GM23338 (cell line): ENCODE data around the gene CERS2. TPM values are rescaled to one million over a fixed set of nuclear protein-coding genes. Genes with fewer than 3 reads are reported as not detected.

Source experiments
- ATAC-seq: fragments of 200-7000 bp; cut with Tn5 transposase; 3 replicates; pipeline ENCODE4 v1.9.1; 2020
- DNase-seq: peaks from one replicate; pipeline ENCODE4 v3.0.0-alpha.2; 2015; ENCODE audit warnings: low spot score
- H2AFZ ChIP-seq: fragments of 200-600 bp; sonication (generic); 2 replicates; pipeline ENCODE4 v1.8.0; 2016; ENCODE audit warnings: antibody characterized with exemption, mild to moderate bottlenecking, moderate library complexity
- H3F3A ChIP-seq: fragments of 200-600 bp; sonication (generic); replicated peaks from 2 replicates; pipeline ENCODE4 v1.8.0; 2017; ENCODE audit warnings: antibody characterized with exemption, mixed run types, low read depth
- H3K27ac ChIP-seq: fragments of 200-600 bp; sonication (generic); 2 replicates; pipeline ENCODE4 v1.6.1; 2016; ENCODE audit warnings: low read depth
- H3K27me3 ChIP-seq: fragments of 200-600 bp; sonication (generic); 2 replicates; pipeline ENCODE4 v1.8.0; 2016; ENCODE audit warnings: mild to moderate bottlenecking, mixed run types, moderate library complexity; ENCODE audit not compliant: insufficient read depth
- H3K36me3 ChIP-seq: fragments of 200-600 bp; sonication (generic); 2 replicates; pipeline ENCODE4 v1.8.0; 2016; ENCODE audit warnings: mild to moderate bottlenecking; ENCODE audit not compliant: insufficient read depth
- H3K4me1 ChIP-seq: fragments of 200-600 bp; sonication (generic); 2 replicates; pipeline ENCODE4 v1.8.0; 2016; ENCODE audit warnings: mild to moderate bottlenecking, moderate library complexity; ENCODE audit not compliant: insufficient read depth
- H3K4me2 ChIP-seq: fragments of 200-600 bp; sonication (generic); 2 replicates; pipeline ENCODE4 v1.7.1; 2017; ENCODE audit warnings: mixed run types
- H3K4me3 ChIP-seq: fragments of 200-600 bp; sonication (generic); 2 replicates; pipeline ENCODE4 v1.6.1; 2016; ENCODE audit warnings: mixed run types
- H3K79me2 ChIP-seq: fragments of 200-600 bp; sonication (generic); replicated peaks from 2 replicates; pipeline ENCODE4 v1.8.0; 2017; ENCODE audit warnings: mild to moderate bottlenecking; ENCODE audit not compliant: insufficient read depth
- H3K9me2 ChIP-seq: fragments of 200-600 bp; sonication (generic); 2 replicates; pipeline ENCODE4 v1.8.0; 2017; ENCODE audit not compliant: insufficient read depth
- H4K20me1 ChIP-seq: fragments of 200-600 bp; sonication (generic); replicated peaks from 2 replicates; pipeline ENCODE4 v1.8.0; 2017; ENCODE audit warnings: mild to moderate bottlenecking; ENCODE audit not compliant: insufficient read depth
- H3K27ac Mint-ChIP-seq: 2 replicates; pipeline ENCODE4 v1.8.0; 2020; ENCODE audit warnings: inconsistent platforms, mild to moderate bottlenecking, moderate library complexity, mixed read lengths
- H3K27me3 Mint-ChIP-seq: 3 replicates; pipeline ENCODE4 v1.8.0; 2022; ENCODE audit warnings: low read depth, mild to moderate bottlenecking, moderate library complexity, mixed read lengths, inconsistent platforms; ENCODE audit not compliant: insufficient read depth, poor library complexity
- H3K36me3 Mint-ChIP-seq: 3 replicates; pipeline ENCODE4 v1.8.0; 2021; ENCODE audit warnings: low read depth, mild to moderate bottlenecking, inconsistent platforms, moderate library complexity, mixed read lengths
- H3K4me1 Mint-ChIP-seq: 3 replicates; pipeline ENCODE4 v1.8.0; 2020; ENCODE audit warnings: mild to moderate bottlenecking, inconsistent platforms, mixed read lengths
- H3K4me3 Mint-ChIP-seq: 3 replicates; pipeline ENCODE4 v1.8.0; 2021; ENCODE audit warnings: moderate library complexity, mild to moderate bottlenecking, inconsistent platforms, mixed read lengths
- H3K9me3 Mint-ChIP-seq: 3 replicates; pipeline ENCODE4 v1.8.0; 2020; ENCODE audit warnings: moderate library complexity, mild to moderate bottlenecking, inconsistent platforms, mixed read lengths
- CREB1 ChIP-seq: fragments of 250-450 bp; sonication (Bioruptor Pico); IDR thresholded peaks from 2 replicates; pipeline ENCODE4 v1.5.0; 2020; ENCODE audit warnings: low read depth, mild to moderate bottlenecking, moderate library complexity
- CTCF ChIP-seq, 2 experiments: fragments of 200-600 bp in 1 of 2; sonication (generic) in 1 of 2; conservative IDR thresholded peaks; 2 replicates each; pipeline versions ENCODE4 v1.5.1 to v1.6.1; 2016 to 2017; ENCODE audit warnings: antibody characterized with exemption in 2 of 2, low read depth in 2 of 2, mild to moderate bottlenecking in 2 of 2, moderate library complexity in 1 of 2
- EZH2 ChIP-seq: fragments of 200-600 bp; sonication (generic); IDR thresholded peaks from one replicate; pipeline ENCODE4 v1.8.0; 2017; ENCODE audit warnings: antibody characterized with exemption, mild to moderate bottlenecking, low read depth; ENCODE audit not compliant: unreplicated experiment
- EZH2phosphoT487 ChIP-seq: fragments of 200-600 bp; sonication (generic); IDR thresholded peaks from one replicate; pipeline ENCODE4 v1.8.1; 2018; ENCODE audit warnings: antibody characterized with exemption; ENCODE audit not compliant: unreplicated experiment
- NANOG ChIP-seq: IDR thresholded peaks from 2 replicates; pipeline ENCODE4 v1.6.1; 2016; ENCODE audit warnings: antibody characterized with exemption, borderline replicate concordance
- POLR2AphosphoS5 ChIP-seq: IDR thresholded peaks from 2 replicates; pipeline ENCODE4 v1.6.1; 2016; ENCODE audit warnings: antibody characterized with exemption, low read depth
- ZNF114 ChIP-seq: fragments of 250-450 bp; sonication (Bioruptor Pico); IDR thresholded peaks from 2 replicates; pipeline ENCODE4 v1.5.0; 2020; ENCODE audit warnings: mild to moderate bottlenecking, moderate library complexity
- ZNF331 ChIP-seq: fragments of 250-450 bp; sonication (Bioruptor Pico); IDR thresholded peaks from 2 replicates; pipeline ENCODE4 v1.5.0; 2020; ENCODE audit warnings: low read depth, mild to moderate bottlenecking, moderate library complexity
- polyA plus RNA-seq: library from polyadenylated mRNA; unstranded; fragments of >200 nt; fragmentation: Nextera tagmentation; extraction: Ambion mirVana; gene quantifications from 2 replicates; pipeline ENCODE4 v1.2.1, GENCODE V29; 2016
- total RNA-seq: library from RNA; depleted of rRNA; stranded (reverse); fragments of >200 nt; shearing (Covaris generic); gene quantifications from 2 replicates; pipeline ENCODE4 v1.2.3, GENCODE V29; 2014
- TF ChIP-seq, protein P1 (sequence below): fragments of 250-450 bp; sonication (Bioruptor Pico); IDR thresholded peaks from 2 replicates; pipeline ENCODE4 v1.5.0; 2020; ENCODE audit warnings: mild to moderate bottlenecking, moderate library complexity

The CERS2 gene
- total and polyA plus RNA-seq, 2 experiments from 2014 or later = 83.3 to 120 TPM

DNA sequence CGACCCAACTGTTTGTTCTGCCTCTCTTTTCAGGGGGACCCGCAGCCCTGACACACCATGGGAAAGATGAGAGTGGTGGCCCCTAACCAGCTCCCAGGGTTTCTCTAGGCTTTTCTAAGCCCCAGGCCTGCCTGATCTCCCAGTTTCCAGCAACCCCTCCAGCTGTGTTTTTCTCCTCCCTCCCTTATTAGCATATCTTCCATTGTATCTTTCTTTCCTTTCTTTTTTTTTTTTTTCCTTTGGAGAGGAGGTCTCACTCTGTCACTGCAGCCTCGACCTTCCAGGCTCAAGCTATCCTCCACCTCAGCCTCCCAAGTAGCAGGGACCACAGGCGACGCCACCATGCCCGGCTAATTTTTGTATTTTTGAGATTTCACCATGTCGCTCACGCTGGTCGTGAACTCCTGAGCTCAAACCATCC lies 1.8 kb upstream of the CERS2 start:
- peak overlapping the region; percentile 94 for H3K4me2 ChIP-seq
- H3K27ac Mint-ChIP-seq = peak overlapping the region; percentile 59; the same call in 1 of the 2 replicates
- H2AFZ ChIP-seq = 0 out of 2 replicates have a peak overlapping the region, but pooled peaks have one; percentile 72
- peaks cover 61% of the 10 kb centered on the region for H3K4me1 Mint-ChIP-seq
- peaks cover 6% of the 10 kb centered on the region; the same call in 1 of the 2 replicates for H4K20me1 ChIP-seq
- peak; percentile 2; the same call in 2 of the 3 replicates for ATAC-seq
- H3K79me2 ChIP-seq = peaks cover 36% of the 10 kb centered on the region
- no peak for TF ChIP-seq ZNF114 (CRISPR knock-in tag)
- TF ChIP-seq ZNF331 (CRISPR knock-in tag) = no peak
- TF ChIP-seq CTCF (conservative IDR thresholded peaks at IDR 0.05; ENCODE audit: low read depth in 2 of 2) = no peak
- TF ChIP-seq NANOG = no peak
- TF ChIP-seq, protein P1, sequence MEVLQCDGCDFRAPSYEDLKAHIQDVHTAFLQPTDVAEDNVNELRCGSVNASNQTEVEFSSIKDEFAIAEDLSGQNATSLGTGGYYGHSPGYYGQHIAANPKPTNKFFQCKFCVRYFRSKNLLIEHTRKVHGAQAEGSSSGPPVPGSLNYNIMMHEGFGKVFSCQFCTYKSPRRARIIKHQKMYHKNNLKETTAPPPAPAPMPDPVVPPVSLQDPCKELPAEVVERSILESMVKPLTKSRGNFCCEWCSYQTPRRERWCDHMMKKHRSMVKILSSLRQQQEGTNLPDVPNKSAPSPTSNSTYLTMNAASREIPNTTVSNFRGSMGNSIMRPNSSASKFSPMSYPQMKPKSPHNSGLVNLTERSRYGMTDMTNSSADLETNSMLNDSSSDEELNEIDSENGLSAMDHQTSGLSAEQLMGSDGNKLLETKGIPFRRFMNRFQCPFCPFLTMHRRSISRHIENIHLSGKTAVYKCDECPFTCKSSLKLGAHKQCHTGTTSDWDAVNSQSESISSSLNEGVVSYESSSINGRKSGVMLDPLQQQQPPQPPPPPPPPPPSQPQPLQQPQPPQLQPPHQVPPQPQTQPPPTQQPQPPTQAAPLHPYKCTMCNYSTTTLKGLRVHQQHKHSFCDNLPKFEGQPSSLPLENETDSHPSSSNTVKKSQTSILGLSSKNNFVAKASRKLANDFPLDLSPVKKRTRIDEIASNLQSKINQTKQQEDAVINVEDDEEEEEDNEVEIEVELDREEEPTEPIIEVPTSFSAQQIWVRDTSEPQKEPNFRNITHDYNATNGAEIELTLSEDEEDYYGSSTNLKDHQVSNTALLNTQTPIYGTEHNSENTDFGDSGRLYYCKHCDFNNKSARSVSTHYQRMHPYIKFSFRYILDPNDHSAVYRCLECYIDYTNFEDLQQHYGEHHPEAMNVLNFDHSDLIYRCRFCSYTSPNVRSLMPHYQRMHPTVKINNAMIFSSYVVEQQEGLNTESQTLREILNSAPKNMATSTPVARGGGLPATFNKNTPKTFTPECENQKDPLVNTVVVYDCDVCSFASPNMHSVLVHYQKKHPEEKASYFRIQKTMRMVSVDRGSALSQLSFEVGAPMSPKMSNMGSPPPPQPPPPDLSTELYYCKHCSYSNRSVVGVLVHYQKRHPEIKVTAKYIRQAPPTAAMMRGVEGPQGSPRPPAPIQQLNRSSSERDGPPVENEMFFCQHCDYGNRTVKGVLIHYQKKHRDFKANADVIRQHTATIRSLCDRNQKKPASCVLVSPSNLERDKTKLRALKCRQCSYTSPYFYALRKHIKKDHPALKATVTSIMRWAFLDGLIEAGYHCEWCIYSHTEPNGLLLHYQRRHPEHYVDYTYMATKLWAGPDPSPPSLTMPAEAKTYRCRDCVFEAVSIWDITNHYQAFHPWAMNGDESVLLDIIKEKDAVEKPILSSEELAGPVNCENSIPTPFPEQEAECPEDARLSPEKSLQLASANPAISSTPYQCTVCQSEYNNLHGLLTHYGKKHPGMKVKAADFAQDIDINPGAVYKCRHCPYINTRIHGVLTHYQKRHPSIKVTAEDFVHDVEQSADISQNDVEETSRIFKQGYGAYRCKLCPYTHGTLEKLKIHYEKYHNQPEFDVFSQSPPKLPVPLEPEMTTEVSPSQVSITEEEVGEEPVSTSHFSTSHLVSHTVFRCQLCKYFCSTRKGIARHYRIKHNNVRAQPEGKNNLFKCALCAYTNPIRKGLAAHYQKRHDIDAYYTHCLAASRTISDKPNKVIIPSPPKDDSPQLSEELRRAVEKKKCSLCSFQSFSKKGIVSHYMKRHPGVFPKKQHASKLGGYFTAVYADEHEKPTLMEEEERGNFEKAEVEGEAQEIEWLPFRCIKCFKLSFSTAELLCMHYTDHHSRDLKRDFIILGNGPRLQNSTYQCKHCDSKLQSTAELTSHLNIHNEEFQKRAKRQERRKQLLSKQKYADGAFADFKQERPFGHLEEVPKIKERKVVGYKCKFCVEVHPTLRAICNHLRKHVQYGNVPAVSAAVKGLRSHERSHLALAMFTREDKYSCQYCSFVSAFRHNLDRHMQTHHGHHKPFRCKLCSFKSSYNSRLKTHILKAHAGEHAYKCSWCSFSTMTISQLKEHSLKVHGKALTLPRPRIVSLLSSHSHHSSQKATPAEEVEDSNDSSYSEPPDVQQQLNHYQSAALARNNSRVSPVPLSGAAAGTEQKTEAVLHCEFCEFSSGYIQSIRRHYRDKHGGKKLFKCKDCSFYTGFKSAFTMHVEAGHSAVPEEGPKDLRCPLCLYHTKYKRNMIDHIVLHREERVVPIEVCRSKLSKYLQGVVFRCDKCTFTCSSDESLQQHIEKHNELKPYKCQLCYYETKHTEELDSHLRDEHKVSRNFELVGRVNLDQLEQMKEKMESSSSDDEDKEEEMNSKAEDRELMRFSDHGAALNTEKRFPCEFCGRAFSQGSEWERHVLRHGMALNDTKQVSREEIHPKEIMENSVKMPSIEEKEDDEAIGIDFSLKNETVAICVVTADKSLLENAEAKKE (CRISPR knock-in tag) = no peak
- TF ChIP-seq CREB1 (CRISPR knock-in tag) = no peak
- TF ChIP-seq POLR2AphosphoS5 = no peak
- TF ChIP-seq EZH2phosphoT487 = no peak
- TF ChIP-seq EZH2 = no peak
- H3K36me3 Mint-ChIP-seq = peaks cover 12% of the 10 kb centered on the region; the same call in 1 of the 3 replicates
- no peaks in the 10 kb centered on the region for H3K9me2 ChIP-seq
- H3K9me3 Mint-ChIP-seq = peaks cover 4% of the 10 kb centered on the region; the same call in 1 of the 3 replicates
- peaks cover 59% of the 10 kb centered on the region for H3K4me1 ChIP-seq
- peaks cover 12% of the 10 kb centered on the region for H3F3A ChIP-seq
- peaks cover 24% of the 10 kb centered on the region for H3K27me3 Mint-ChIP-seq
- peak overlapping the region; percentile 88 for H3K4me3 ChIP-seq
- no peaks in the 10 kb centered on the region for H3K36me3 ChIP-seq
- peak; percentile 58 for DNase-seq
- H3K27me3 ChIP-seq = 0 out of 2 replicates have a peak, but pooled peaks cover 3% of the 10 kb centered on the region
- peak overlapping the region; percentile 78 for H3K4me3 Mint-ChIP-seq
- H3K27ac ChIP-seq = peak overlapping the region; percentile 86
